IPS-11a (cell line): ENCODE results near the gene GNB1.
A peak's percentile ranks its signal among the peaks of the same experiment; 100 is the strongest.

Experiments
- H3K4me3 ChIP-seq: one replicate; pipeline ENCODE4 v1.5.1; 2013; ENCODE audit warnings: low read depth, low read length, control low read depth

Gene GNB1

GRCh38 chr1:1910651-1911331 is 19.9 kb upstream of the GNB1 start:
- H3K4me3 ChIP-seq = no peak overlapping the region

- no peak overlapping the region for H3K4me3 ChIP-seq
Measured at GRCh38 chr1:1910033-1910465, 19.2 kb upstream of the GNB1 start.

GRCh38 chr1:1908506-1908791 is 17.6 kb upstream of the GNB1 start:
- H3K4me3 ChIP-seq = peak overlapping the region; percentile 56

GRCh38 chr1:1907098-1907736 is 16.3 kb upstream of the GNB1 start:
- H3K4me3 ChIP-seq = no peak overlapping the region

- no peak overlapping the region for H3K4me3 ChIP-seq
Measured at GRCh38 chr1:1906185-1907097, 15.6 kb upstream of the GNB1 start.

GRCh38 chr1:1903224-1903623 is 12.3 kb upstream of the GNB1 start:
- no peak overlapping the region for H3K4me3 ChIP-seq

- no peak overlapping the region for H3K4me3 ChIP-seq
Measured at GRCh38 chr1:1901641-1902294, 10.9 kb upstream of the GNB1 start.

- no peak overlapping the region for H3K4me3 ChIP-seq
Measured at GRCh38 chr1:1900883-1901640, 10.2 kb upstream of the GNB1 start.

GRCh38 chr1:1899967-1900327 is 9.1 kb upstream of the GNB1 start:
- no peak overlapping the region for H3K4me3 ChIP-seq

GRCh38 chr1:1899266-1899966 is 8.5 kb upstream of the GNB1 start:
- no peak overlapping the region for H3K4me3 ChIP-seq

GRCh38 chr1:1898246-1898933 is 7.5 kb upstream of the GNB1 start:
- H3K4me3 ChIP-seq = no peak overlapping the region

- no peak overlapping the region for H3K4me3 ChIP-seq
Measured at GRCh38 chr1:1895456-1896336, 4.8 kb upstream of the GNB1 start.

GRCh38 chr1:1895060-1895418 is 4.2 kb upstream of the GNB1 start:
- H3K4me3 ChIP-seq = no peak overlapping the region

- no peak overlapping the region for H3K4me3 ChIP-seq
Measured at GRCh38 chr1:1894354-1895059, 3.6 kb upstream of the GNB1 start.

- no peak overlapping the region for H3K4me3 ChIP-seq
Measured at GRCh38 chr1:1893997-1894353, 3.1 kb upstream of the GNB1 start.

GRCh38 chr1:1893291-1893985 is 2.6 kb upstream of the GNB1 start:
- H3K4me3 ChIP-seq = no peak overlapping the region

GRCh38 chr1:1892763-1893120 is 1.9 kb upstream of the GNB1 start:
- H3K4me3 ChIP-seq = no peak overlapping the region
